Upper lobe of right lung (tissue), 1 donor: Measurements from ENCODE around the gene KCNMA1. TPM values are rescaled to one million over a fixed set of nuclear protein-coding genes. Genes with fewer than 3 reads are reported as not detected.

Experiments used
- ATAC-seq: fragments of 200-7000 bp; cut with Tn5 transposase; one replicate; pipeline ENCODE4 v1.9.1; 2020; ENCODE audit warnings: mild to moderate bottlenecking, moderate library complexity
- DNase-seq: peaks from one replicate; pipeline ENCODE4 v3.0.0-alpha.2; 2020
- H3K27ac ChIP-seq: fragments of 200-600 bp; one replicate; pipeline ENCODE4 v1.8.0; 2022
- H3K27me3 ChIP-seq: fragments of 200-600 bp; one replicate; pipeline ENCODE4 v1.8.0; 2022; ENCODE audit warnings: mild to moderate bottlenecking
- H3K36me3 ChIP-seq: fragments of 200-600 bp; one replicate; pipeline ENCODE4 v1.8.0; 2022
- H3K4me1 ChIP-seq: fragments of 200-600 bp; one replicate; pipeline ENCODE4 v1.8.0; 2022
- H3K4me3 ChIP-seq: fragments of 200-600 bp; one replicate; pipeline ENCODE4 v1.8.0; 2022; ENCODE audit warnings: mild to moderate bottlenecking
- H3K9me3 ChIP-seq: fragments of 200-600 bp; one replicate; pipeline ENCODE4 v1.8.0; 2022
- CTCF ChIP-seq: fragments of 200-600 bp; IDR thresholded peaks from one replicate; pipeline ENCODE4 v1.8.0; 2022; ENCODE audit warnings: antibody characterized with exemption
- intact Hi-C: fragments of 100-400 bp; cut with DNase I; formaldehyde crosslinking; loops from one replicate; pipeline ENCODE4 v1.11.0; 2022
- total RNA-seq: library from RNA; stranded (reverse); fragmentation: NEBNext Ultra II Directional; extraction: Animal tissue kit (Norgen Biotek cat#: 25700); gene quantifications from one replicate; pipeline ENCODE4 v1.2.1, GENCODE V29; 2021
- donor health status: DM: no; HTN: yes; CAD: no; lungs with severe emphysema.

KCNMA1 gene
- total RNA-seq, 1 donor from 2014 or later, result 26.3 TPM

- Histone ChIP-seq H3K27ac (no peak overlapping the region), H3K9me3 (no peaks in the 10 kb centered on the region), H3K4me3 (no peak overlapping the region), H3K4me1 (no peaks in the 10 kb centered on the region), H3K27me3 (peaks cover 46% of the 10 kb centered on the region), H3K36me3 (no peaks in the 10 kb centered on the region)
- DNase-seq (no peak), ATAC-seq (no peak)
- intact Hi-C loops, result loop anchor here (10.0 kb wide), 1 partner anchor 245 kb away; no protein-coding TSS in a partner anchor
- TF ChIP-seq CTCF, result no peak
These were observed 2.6 kb upstream of the KCNMA1 start for GRCh38 chr10:77640167-77640566.

GRCh38 chr10:77639756-77640155 lies 2.1 kb upstream of the KCNMA1 start:
- Histone ChIP-seq H3K36me3 (no peaks in the 10 kb centered on the region), H3K27me3 (peaks cover 50% of the 10 kb centered on the region), H3K4me1 (no peaks in the 10 kb centered on the region), H3K9me3 (no peaks in the 10 kb centered on the region), H3K4me3 (no peak overlapping the region), H3K27ac (no peak overlapping the region)
- ATAC-seq (no peak), DNase-seq (no peak)
- intact Hi-C loops, result loop anchor here (10.0 kb wide), 1 partner anchor 245 kb away; no protein-coding TSS in a partner anchor
- TF ChIP-seq CTCF, result no peak

DNA sequence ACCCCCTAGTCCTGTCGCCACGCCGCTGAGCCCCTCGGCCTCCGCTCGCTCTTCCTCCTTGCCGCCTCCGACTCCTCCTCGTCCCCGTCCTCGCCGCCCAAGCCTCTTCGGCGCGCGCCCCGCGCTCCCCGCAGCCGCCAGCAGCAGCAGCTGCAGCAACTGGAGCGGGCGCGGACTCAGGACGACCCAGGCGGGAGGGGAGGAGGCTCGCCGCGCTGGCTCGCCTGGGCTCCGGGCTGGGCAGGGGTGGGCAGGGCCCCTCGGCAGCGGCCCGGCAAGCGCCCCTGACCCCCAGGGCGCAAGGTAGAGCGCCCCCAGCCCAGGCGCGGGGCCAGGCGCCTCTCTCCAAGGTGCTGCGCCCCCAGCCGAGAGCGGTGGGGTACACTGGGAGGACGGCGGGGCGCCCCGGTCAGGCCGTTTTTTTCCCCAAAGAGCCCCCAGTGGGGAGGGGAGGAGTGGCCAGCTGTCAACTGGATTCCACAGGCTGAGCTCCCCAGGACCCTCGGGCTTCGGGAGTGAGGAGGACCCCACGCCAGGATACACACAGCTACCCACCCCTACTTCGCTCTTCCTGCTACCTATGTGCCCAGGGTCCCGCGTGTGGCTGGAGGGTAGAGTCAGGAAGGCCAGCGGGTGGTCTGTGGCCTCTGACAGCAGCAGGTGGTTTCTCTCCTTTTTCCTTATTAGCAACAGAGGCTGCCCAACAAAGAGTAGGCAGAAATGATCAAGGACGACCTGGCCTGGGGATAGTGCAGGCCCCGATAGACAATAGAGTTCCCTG lies 903 bp upstream of the KCNMA1 start:
- Histone ChIP-seq H3K9me3 (no peaks in the 10 kb centered on the region), H3K4me3 (peak overlapping the region; percentile 23), H3K27ac (no peak overlapping the region), H3K4me1 (no peaks in the 10 kb centered on the region), H3K36me3 (no peaks in the 10 kb centered on the region), H3K27me3 (peaks cover 50% of the 10 kb centered on the region)
- TF ChIP-seq CTCF, result no peak
- DNase-seq (peak; percentile 73), ATAC-seq (peak; percentile 49)
- intact Hi-C loops, result no loop called here

- ATAC-seq, result peak; percentile 2
- peaks cover 50% of the 10 kb centered on the region for H3K27me3 ChIP-seq
- no peak for DNase-seq
- intact Hi-C loops, result no loop called here
- H3K4me3 ChIP-seq, result peak overlapping the region; percentile 46
- no peak overlapping the region for H3K27ac ChIP-seq
- TF ChIP-seq CTCF, result no peak
- H3K4me1 ChIP-seq, result no peaks in the 10 kb centered on the region
- no peaks in the 10 kb centered on the region for H3K36me3 ChIP-seq
- H3K9me3 ChIP-seq, result no peaks in the 10 kb centered on the region
These were observed 559 bp downstream of the KCNMA1 start for GRCh38 chr10:77636967-77637531.

GRCh38 chr10:77636282-77636966 lies 1.2 kb downstream of the KCNMA1 start:
- Histone ChIP-seq H3K36me3 (no peaks in the 10 kb centered on the region), H3K27ac (no peak overlapping the region), H3K9me3 (no peaks in the 10 kb centered on the region), H3K4me3 (peak overlapping the region; percentile 46), H3K27me3 (peaks cover 50% of the 10 kb centered on the region), H3K4me1 (no peaks in the 10 kb centered on the region)
- DNase-seq, result no peak
- no peak for ATAC-seq
- no peak for TF ChIP-seq CTCF
- intact Hi-C loops, result no loop called here
